Ovary (tissue), 3 donors: ENCODE measurements around the gene MYRIP.

ENCODE experiments used
- CTCF ChIP-seq, 3 donors: fragments of 450-650 bp in 2 of 3; fragments of 200-600 bp in 1 of 3; IDR thresholded peaks; one replicate each; pipeline versions ENCODE4 v1.5.1 to v1.8.0; 2016 to 2022; ENCODE audit warnings: antibody characterized with exemption in 3 of 3, mild to moderate bottlenecking in 1 of 3
- EP300 ChIP-seq: sonication (generic); formaldehyde crosslinking; IDR thresholded peaks from one replicate; pipeline ENCODE4 v1.6.1; 2017; ENCODE audit warnings: antibody characterized with exemption
- POLR2A ChIP-seq: fragments of 450-650 bp; IDR thresholded peaks from one replicate; pipeline ENCODE4 v1.6.1; 2017; ENCODE audit warnings: antibody characterized with exemption, mild to moderate bottlenecking, moderate library complexity
- donor health status: DM: no; HTN: no; CAD: no.

- no peak for TF ChIP-seq CTCF (IDR thresholded peaks at IDR 0.05)
- no peak for TF ChIP-seq EP300
- no peak for TF ChIP-seq POLR2A
Measured at GRCh38 chr3:40096661-40097111, 287.3 kb downstream of the MYRIP start.
